GM20000 (cell line): Measurements from ENCODE around the gene CERS6.
"Not testable (repeated sequence)": the region's sequence is repeated elsewhere in the genome, so short reads cannot be mapped to it uniquely, and the experiment has no call there.

Experiments used
- DNase-seq: peaks from one replicate; pipeline ENCODE4 v3.0.0; 2012; ENCODE audit warnings: low spot score
- TF ChIP-seq, protein P1 (sequence below): IDR thresholded peaks from 2 replicates; pipeline ENCODE4 v1.5.1; 2012; ENCODE audit warnings: mild to moderate bottlenecking, control low read depth; ENCODE audit errors: extremely low read depth, missing control alignments

The CERS6 gene

DNA sequence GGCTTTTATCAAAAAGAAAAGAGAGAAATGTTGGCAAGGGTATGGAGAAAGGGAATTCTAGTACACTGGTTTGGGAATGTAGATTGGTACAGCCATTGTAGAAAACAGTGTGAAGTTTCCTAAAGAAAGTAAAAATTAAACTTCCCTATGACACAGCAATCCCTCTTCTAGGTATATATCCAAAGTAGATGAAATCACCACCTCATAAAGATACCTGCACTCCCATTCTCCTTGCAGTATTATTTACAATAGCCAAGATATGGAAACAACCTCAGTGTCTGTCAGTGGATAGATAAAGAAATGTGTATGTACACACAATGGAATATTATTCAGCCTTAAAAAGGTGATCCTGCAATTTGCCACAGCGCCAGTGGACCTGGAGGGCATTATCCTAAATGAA, 199.1 kb downstream of the CERS6 start:
- TF ChIP-seq, protein P1, sequence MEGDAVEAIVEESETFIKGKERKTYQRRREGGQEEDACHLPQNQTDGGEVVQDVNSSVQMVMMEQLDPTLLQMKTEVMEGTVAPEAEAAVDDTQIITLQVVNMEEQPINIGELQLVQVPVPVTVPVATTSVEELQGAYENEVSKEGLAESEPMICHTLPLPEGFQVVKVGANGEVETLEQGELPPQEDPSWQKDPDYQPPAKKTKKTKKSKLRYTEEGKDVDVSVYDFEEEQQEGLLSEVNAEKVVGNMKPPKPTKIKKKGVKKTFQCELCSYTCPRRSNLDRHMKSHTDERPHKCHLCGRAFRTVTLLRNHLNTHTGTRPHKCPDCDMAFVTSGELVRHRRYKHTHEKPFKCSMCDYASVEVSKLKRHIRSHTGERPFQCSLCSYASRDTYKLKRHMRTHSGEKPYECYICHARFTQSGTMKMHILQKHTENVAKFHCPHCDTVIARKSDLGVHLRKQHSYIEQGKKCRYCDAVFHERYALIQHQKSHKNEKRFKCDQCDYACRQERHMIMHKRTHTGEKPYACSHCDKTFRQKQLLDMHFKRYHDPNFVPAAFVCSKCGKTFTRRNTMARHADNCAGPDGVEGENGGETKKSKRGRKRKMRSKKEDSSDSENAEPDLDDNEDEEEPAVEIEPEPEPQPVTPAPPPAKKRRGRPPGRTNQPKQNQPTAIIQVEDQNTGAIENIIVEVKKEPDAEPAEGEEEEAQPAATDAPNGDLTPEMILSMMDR: no peak
- no peak for DNase-seq

DNA sequence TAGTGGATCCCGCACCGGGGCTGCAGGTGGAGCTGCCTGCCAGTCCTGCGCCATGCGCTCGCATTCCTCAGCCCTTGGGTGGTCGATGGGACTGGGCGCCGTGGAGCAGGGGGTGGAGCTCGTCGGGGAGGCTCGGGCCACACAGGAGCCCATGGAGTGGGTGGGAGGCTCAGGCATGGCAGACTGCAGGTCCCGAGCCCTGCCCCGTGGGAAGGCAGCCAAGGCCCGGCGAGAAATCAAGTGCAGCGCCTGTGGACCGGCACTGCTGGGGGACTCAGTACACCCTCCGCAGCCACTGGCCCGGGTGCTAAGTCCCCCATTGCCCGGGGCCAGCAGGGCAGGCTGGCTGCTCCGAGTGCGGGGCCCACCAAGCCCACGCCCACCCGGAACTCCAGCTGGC, 201.3 kb downstream of the CERS6 start:
- DNase-seq: not testable (repeated sequence)

DNA sequence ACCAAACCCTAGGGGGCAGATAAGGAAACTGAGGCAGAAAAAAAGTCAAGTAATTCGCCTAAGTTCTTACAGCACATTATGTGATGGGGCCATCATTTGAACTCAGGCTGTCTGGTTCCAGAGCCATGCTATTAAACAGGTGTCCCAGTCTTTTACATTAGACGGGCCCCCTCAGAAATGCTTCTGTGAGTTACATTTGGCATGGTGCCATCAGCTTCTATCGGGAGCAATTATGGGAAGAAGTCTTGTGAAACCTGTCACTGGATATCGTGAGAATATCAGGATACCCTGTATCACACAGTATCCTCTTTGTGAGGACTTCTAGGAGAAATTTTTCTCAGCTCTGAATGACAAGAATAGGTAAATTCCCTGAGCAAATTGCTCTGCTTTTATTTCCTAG, 202.6 kb downstream of the CERS6 start:
- DNase-seq: no peak
- TF ChIP-seq, protein P1: no peak

DNA sequence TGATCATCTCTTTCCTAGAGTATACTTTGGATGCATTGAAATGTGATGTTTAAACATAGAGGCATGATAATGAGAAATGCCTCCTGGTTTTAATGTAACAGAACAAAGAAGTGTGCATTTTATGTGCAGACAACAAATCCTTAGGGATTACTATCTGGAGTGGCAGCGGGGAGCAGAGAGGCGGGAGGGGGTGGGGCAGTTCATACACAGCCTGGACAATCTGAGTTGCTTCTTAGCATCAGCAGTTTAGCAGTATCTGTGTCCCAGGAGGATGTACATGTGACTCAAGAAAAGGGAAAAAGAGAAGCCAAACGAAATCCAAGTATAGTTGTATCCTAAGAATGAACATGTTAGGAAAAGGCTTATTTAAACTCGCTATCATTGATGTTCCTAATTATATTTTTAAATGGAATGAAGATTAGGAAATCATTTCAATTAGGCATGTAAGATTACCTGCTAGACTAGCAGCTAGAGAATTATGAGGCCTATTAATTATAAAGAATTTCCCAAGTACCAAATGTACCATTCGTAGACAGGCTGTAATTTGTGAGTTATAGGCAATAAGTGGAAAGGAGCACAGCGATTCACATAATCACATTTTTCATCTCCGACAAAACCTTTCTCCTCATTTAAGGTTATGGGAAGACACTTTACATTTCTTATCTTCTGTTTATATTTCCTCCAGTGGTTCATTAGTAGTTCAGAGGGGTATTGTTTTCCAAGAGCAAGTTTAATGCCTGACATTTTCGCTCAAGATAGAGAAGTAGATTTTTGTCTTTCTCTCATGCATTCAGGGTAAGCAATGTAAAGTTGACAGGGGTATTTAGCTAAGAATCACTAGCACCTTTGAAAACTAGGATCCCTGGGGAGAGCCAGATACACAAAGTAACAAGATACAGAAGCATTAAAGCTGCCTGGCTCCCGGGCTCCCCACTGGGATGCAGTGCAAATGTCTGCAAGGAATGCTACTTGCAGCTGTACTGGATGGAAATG, 205.1 kb downstream of the CERS6 start:
- TF ChIP-seq, protein P1: no peak
- no peak for DNase-seq

DNA sequence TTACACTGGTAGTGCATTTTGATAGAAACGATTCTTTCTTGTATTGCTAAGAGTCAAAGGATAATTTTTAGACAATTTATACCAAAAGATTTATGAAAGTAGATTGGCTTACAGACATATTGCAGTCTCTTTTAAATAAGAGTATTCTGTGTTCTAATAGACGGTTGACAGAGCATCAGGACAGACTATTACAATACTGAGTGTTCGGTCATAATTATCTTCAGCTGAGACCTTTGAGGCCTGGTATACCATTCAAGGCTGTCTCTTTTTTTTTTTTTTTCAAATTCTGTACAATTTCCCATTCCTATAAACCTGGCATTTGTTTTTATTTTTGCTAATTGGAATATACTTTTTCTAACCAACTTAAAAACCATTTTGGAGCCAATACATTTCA, 205.8 kb downstream of the CERS6 start:
- no peak for DNase-seq
- TF ChIP-seq, protein P1: no peak

DNA sequence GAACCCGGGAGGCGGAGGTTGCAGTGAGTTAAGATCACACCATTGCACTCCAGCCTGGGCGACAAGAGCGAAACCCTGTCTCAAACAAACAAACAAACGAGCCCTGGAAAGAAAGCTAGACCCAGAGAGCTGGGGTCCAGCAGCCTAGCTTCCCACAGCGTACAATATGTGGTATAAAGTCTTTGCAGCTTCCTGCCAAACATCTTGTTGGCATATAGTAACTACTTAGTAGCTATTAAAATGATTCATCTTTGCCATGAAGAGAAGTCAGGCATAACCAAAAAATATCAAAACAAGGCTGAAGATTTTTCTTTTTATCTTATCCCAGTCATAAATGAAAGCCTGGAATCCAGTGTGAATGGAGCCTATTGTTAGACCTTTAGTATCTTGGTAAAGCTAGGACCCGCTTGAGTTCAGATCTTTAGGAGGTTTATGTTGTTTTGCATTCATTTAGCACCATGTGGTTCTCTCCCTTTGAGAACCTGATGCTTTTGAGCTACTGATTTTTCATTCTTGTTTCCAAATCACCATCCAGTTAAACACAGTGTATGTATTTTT, 206.7 kb downstream of the CERS6 start:
- no peak for DNase-seq
- TF ChIP-seq, protein P1: no peak

DNA sequence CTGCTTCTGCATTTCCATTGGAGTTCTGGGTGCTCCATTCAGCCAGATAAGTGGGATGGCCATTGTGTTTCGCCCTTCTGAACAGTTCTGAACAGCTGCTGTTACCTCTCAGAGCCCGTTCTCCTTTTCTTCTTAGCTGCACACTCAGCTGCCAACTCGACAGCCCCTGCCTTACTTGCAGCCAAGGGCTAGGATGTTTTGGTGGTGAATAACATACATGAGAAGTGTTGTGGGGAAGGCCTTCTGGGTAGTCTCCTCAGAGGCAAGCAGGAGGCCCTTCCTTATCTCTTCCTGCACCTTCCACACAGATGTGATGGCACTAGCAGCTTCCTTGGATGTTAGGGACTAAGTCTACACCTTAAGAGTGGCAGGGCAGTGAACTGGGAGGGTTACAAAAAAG, 207.9 kb downstream of the CERS6 start:
- TF ChIP-seq, protein P1: no peak
- no peak for DNase-seq

DNA sequence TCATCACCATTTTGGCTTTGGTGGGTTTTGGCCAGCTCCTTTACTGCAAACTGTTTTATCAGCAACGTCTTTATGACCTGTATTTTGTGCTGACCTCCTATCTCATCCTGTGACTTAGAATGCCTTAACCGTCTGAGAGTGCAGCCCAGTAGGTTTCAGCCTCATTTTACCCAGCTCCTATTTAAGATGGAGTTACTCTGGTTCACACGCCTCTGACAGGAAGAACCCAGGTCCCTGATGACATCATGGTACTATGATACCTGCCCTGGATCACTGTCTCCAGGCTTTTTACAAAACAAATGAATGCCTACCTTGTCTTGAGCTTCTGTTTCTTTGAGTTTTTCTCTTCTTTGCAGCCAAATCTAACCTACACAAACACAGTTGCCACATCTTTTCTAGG, 208.6 kb downstream of the CERS6 start:
- DNase-seq: not testable (repeated sequence)
